ENCODE results near the gene CLEC4G.
"Not testable (repeated sequence)": the region's sequence is repeated elsewhere in the genome, so short reads cannot be mapped to it uniquely, and the experiment has no call there.

CLEC4G gene

DNA sequence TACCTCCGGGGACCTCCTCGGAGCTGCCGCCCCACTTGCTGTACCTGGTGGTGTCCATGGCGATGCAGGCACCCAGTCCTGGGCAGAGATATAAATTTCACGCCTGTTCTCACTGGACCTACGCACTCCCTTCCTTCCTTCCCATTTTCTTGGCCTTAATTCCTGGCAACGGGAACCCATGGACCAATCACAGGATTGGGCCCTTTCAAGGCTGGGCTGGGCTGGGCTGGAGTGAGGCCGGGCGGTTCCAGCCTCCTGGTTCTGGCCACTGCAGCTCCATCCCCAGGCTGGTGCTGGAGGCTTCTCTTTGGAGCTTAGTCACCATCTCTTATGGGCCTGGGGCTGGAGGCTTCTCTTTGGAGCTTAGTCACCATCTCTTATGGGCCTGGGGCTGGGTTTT, at the start of gene CLEC4G:
CLEC4G (minus strand) TSS at position 66 of the 400 bp plus-strand sequence; CDS start at position 58, 8 bp downstream.
- DNase-seq (ENCODE audit: low read depth): no peak

DNA sequence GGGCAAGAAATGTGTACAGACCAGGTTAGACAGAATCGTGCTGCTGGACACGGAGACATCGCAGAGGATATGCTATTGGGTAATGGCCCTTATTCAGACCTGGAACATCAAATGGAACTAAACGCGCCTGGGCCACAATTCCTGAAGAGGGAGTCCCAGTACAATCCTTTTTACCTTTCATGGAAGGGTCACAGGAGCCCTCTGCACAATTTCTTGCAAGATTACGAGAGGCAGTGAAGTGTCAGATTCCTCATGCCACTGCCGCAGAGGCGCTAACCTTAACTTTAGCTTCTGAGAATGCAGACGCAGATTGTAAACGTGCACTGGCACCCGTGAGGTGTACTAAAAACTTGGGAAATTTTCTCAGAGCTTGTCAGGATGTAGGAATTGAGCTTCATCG, 49.2 kb upstream of the CLEC4G start:
- DNase-seq (ENCODE audit: low read depth): no peak

DNA sequence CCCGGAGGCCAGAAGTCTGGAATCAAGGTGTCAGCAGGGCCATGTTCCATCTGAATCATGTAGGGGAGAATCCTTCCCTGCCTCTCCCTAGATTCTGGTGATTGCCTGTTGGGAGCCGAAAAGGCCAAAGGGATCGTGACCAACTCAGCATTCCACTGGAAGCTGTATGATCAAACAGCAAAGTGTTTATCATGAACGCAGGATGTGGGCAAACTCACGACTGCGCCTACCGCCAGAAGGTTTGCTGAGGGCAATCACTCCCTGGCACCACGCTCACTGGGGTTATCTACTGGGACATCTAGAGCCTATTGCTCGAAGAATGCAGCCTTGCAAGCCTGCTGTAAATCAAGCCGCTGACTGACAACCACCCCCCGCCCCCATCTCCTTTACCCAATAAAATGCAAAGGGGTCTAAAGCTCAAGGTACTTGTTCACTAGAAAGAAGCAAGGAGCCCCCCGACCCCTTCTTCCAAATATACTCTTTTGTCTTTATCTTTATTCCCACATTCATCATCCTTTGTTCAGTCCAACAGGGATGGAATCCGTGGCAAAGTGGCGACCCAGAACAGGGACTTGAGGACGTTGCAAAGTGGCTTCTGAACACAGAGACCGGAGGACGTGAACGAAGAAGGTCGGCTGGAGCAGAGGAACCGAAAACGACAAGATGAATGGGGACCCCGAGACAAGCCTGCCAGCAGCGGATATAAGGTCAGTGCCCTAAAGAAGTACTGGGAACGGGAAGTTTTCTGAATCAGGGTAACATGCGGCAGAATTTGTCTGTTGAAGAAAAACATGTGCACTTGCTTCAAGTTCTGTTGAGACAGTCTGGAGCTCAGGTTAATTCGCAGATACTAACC, 47.9 kb upstream of the CLEC4G start:
- no peak for DNase-seq (ENCODE audit: low read depth)

DNA sequence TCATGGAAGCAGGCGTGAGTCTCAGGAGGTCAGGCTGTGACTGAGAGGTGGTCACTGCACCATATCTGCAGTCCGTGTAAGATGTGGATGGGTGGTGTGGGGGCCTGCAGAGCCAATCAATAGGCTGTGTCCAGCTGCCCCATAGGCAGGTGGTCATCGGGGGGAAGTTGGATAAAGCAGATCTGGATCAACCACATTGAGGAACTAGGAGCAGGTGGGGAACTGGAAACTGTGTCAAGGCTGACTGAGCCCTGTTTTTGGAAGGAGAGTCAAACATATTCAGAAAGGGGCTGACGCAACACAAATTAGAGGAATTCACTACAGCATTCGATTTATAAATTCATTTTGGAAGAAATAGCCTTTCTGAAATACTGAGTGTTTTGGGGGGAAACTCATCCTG, 46.2 kb upstream of the CLEC4G start:
- DNase-seq (ENCODE audit: low read depth): no peak

DNA sequence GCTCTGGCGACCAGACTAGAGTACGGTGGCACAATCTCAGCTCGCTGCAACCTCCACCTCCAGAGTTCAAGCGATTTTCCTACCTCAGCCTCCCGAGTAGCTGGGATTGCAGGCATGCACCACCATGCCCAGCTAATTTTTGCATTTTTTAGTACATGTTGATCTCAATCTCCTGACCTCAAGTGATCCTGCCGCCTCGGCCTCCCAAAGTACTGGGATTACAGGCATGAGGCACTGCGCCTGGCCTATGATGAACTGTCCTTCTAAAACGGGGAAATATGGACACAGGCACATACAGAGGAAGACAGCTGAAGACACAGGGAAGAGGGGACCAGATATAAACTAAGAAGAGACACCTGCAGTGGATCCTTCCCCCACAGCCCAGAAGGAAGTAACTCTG, 43.9 kb upstream of the CLEC4G start:
- DNase-seq (ENCODE audit: low read depth): no peak

GRCh38 chr19:7773841-7774240, 41.9 kb upstream of the CLEC4G start:
- no peak for DNase-seq (ENCODE audit: low read depth)

GRCh38 chr19:7772752-7773291, 40.9 kb upstream of the CLEC4G start:
- DNase-seq (ENCODE audit: low read depth): no peak

- no peak for DNase-seq (ENCODE audit: low read depth)
Observed at GRCh38 chr19:7771072-7771471, 39.2 kb upstream of the CLEC4G start.

- no peak for DNase-seq (ENCODE audit: low read depth)
Observed at GRCh38 chr19:7769171-7769570, 37.3 kb upstream of the CLEC4G start.

DNA sequence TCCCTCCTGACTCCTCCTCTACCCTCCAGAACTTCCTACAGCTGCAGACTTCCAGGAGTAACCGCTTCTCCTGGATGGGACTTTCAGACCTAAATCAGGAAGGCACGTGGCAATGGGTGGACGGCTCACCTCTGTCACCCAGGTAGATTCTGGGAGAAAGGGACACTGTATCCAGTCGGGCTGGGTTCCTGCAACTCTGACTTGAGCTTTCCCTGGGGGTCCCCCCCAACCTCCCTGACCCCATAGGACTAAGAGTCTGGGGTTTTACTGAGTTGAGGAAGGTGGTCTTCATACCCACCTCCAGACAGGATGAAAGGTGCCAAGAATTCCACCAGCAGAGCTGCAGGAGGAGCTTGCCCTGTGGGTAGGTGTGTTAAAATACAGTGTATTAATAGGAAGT, 35.6 kb upstream of the CLEC4G start:
- DNase-seq (ENCODE audit: low read depth): no peak

GRCh38 chr19:7766535-7766934, 34.6 kb upstream of the CLEC4G start:
- no peak for DNase-seq (ENCODE audit: low read depth)

- not testable (repeated sequence) for DNase-seq (ENCODE audit: low read depth)
Observed at GRCh38 chr19:7765043-7765442, 33.1 kb upstream of the CLEC4G start.

DNA sequence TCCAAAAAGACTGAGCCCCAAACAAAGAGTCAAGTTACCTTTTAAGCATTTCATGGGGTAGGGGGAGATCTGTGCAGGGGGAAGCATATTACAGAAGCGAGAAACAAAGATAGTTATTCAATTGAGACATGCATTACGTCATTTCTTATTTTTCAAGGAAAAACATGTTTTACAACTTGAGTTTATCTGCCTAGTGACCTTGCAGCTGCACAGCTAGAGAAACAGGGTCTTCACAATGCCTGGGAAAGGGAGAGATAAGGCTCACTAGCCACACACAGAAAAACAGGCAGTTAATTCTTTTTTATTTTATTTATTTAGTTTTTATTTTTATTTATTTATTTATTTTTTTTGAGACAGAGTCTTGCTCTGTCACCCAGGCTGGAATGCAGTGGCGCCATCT, 32.2 kb upstream of the CLEC4G start:
- DNase-seq (ENCODE audit: low read depth): not testable (repeated sequence)

DNA sequence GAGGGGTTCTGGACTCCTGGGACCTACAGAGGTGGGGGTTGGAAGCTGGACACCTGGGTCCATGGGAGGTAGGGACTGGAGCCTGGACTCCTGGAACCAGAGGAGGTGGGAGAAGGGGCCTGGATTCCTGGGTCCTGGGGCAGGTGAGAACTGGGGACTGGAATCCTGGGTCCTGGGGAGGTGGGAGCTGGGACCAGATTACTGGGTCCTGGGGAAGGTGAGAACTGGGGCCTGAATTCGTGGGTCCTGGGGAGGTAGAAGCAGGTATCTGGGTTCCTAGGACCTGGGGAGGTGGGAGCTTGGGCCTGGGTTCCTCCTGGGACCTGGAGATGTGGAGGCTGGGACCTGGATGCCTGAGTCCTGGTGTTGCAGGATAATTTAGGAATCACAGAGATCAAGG, 31.8 kb upstream of the CLEC4G start:
- no peak for DNase-seq (ENCODE audit: low read depth)

GRCh38 chr19:7762719-7763293, 30.9 kb upstream of the CLEC4G start, which contains the start of gene CLEC4M:
Gene CLEC4M (plus strand): TSS chr19:7763243. CDS start chr19:7763267, 24 bp downstream.
- no peak for DNase-seq (ENCODE audit: low read depth)

DNA sequence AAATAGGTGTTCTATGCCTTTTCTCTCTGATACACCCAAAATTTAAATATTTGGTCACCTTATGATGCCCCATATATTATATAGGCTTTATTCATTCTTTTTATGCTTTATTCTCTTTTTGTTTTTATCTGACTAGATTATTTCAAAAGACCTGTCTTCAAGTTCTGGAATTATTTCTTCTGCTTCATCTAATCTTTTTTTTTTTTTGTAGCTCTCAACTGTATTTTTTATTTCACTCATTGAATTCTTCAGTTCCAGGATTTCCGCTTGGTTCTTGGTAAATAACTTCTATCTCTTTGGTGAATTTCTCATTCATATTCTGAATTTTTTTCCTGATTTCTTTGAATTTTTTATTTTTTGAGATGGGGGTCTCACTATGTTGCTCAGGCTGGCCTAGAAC, 27.2 kb upstream of the CLEC4G start:
- DNase-seq (ENCODE audit: low read depth): no peak

DNA sequence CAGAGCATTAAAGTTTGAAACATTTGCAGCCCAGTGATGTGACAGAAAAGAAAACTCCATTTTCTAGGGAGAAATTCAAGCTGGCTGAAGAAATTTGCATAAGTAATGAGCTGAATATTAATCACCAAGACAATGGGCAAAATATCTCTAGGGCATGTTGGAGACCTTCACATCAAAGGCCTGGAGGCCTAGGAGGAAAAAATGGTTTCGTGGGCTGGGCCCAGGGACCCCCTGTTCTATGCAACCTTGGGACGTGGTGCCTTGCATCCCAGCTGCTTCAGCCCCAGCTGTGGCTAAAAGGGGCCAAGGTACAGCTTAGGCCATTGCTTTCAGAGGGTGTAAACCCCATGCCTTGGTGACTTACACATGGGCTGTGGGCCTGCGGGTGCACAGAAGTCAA, 25.4 kb upstream of the CLEC4G start:
- DNase-seq (ENCODE audit: low read depth): no peak

DNA sequence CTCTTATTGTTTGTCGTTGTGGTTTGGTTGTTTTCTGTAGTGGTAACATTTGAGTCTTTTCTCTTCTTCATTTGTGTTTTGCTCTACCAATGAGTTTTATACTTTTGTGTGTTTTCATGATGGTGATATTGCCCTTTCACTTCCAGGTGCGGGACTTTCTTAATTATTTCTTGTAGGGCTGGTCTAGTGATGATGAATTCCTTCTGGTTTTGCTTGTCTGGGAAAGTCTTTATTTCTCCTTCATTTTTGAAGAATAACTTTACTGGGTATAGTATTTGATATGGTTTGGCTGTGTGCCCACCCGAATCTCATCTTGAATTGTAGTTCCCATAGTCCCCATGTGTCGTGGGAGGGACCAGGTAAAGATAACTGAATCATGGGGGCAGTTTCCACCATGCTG, 24.3 kb upstream of the CLEC4G start:
- no peak for DNase-seq (ENCODE audit: low read depth)

GRCh38 chr19:7751157-7751783, 19.4 kb upstream of the CLEC4G start:
- no peak for DNase-seq (ENCODE audit: low read depth)

GRCh38 chr19:7748756-7749155, 16.8 kb upstream of the CLEC4G start:
- DNase-seq (ENCODE audit: low read depth): no peak

- no peak for DNase-seq (ENCODE audit: low read depth)
Observed at GRCh38 chr19:7748171-7748570, 16.3 kb upstream of the CLEC4G start.

- DNase-seq (ENCODE audit: low read depth): no peak
Observed at GRCh38 chr19:7746903-7747884, 15.3 kb upstream of the CLEC4G start, which contains the start of gene CD209. Gene CD209 (minus strand): TSS chr19:7747534. CDS start chr19:7747511, 23 bp downstream.

All from HS-27A (cell line).